GM12875 (cell line): ENCODE data around the gene MAP3K10.

Source experiments
- H3K4me3 ChIP-seq: one replicate; pipeline ENCODE4 v1.5.1; 2011; ENCODE audit warnings: low read depth, low read length, control low read depth
- CTCF ChIP-seq: IDR thresholded peaks from 2 replicates; pipeline ENCODE4 v1.5.1; 2011; ENCODE audit warnings: low read depth, mild to moderate bottlenecking, control low read depth, inconsistent platforms, low read length, moderate library complexity, borderline replicate concordance; ENCODE audit not compliant: insufficient read depth

The MAP3K10 gene

GRCh38 chr19:40198272-40198990 lies 7.2 kb downstream of the MAP3K10 start:
- no peak for TF ChIP-seq CTCF
- no peak overlapping the region for H3K4me3 ChIP-seq

GRCh38 chr19:40200341-40201099 lies 9.3 kb downstream of the MAP3K10 start:
- no peak for TF ChIP-seq CTCF
- no peak overlapping the region for H3K4me3 ChIP-seq

- TF ChIP-seq CTCF = no peak
- H3K4me3 ChIP-seq = no peak overlapping the region
Measured at GRCh38 chr19:40204381-40204780, 13.2 kb downstream of the MAP3K10 start.

GRCh38 chr19:40205760-40206159 lies 14.5 kb downstream of the MAP3K10 start:
- TF ChIP-seq CTCF = no peak
- H3K4me3 ChIP-seq = no peak overlapping the region

- H3K4me3 ChIP-seq = no peak overlapping the region
- no peak for TF ChIP-seq CTCF
Measured at GRCh38 chr19:40208602-40209001, 17.4 kb downstream of the MAP3K10 start.

GRCh38 chr19:40210889-40211288 lies 19.7 kb downstream of the MAP3K10 start:
- H3K4me3 ChIP-seq = no peak overlapping the region
- no peak for TF ChIP-seq CTCF
